Measurements from ENCODE around the gene CUX1. TPM values are rescaled to one million over a fixed set of nuclear protein-coding genes. Genes with fewer than 3 reads are reported as not detected.
A peak's percentile ranks its signal among the peaks of the same experiment; 100 is the strongest.

CUX1 gene
- total and polyA plus RNA-seq, 2 of the 13 experiments (the other 11 are each of a cell fraction or from before 2014, with no cell fraction given): 13.7 to 14.9 TPM

DNA sequence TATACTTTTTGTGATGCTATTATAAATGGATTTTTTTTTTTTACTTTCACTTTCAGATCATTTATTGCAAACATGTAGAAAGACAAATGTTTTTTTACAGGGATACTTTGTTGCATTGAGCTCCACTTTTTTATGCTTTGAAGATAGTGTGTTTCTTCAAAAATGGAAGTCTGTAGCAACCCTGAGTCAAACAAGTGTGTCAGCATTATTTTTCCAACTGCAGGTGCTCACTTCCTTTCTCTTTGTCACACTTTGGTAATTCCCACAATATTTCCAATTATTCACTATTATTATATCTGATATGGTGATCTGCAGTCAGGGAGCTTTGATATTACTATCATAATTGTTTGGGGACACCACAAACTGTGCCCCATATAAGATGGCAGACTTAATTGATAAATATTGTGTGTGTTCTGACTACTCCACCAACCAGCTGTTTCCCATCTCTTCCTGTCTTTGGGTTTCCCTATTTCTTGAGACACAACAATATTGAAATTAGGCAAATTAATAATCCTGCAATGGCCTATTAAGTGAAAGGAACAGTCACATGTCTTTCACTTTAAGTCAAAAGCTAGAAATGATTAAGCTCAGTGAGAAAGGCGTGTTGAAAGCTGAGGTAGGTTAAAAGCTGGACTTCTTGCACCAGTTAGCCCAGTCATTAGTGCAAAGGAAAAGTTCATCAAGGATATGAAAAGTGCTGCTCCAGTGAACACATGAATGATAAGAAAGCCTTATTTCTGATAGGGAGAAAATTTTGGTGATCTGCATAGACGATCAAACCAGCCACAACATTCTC is 238.0 kb downstream of the CUX1 start:
- no peak overlapping the region for H2AFZ ChIP-seq (ENCODE audit: low read length)
- H3K9ac ChIP-seq (ENCODE audit: insufficient read depth, low read depth, low read length): no peak overlapping the region
- H3K4me1 ChIP-seq (ENCODE audit: insufficient read depth, low read length): no peaks in the 10 kb centered on the region
- no peak for FAIRE-seq
- CTCF ChIA-PET (ENCODE audit: low intra/inter-chr PET ratio, low total read pairs): no interaction called here
- DNase-seq (ENCODE audit: low spot score): no peak
- H3K27me3 ChIP-seq (ENCODE audit: control insufficient read depth in 1 of 2, insufficient read depth in 2 of 2, low read length in 2 of 2): no peaks in the 10 kb centered on the region
- H4K20me1 ChIP-seq (ENCODE audit: insufficient read depth, low read length): no peaks in the 10 kb centered on the region
- no peak overlapping the region for H3K4me2 ChIP-seq (ENCODE audit: low read depth, low read length)
- no peaks in the 10 kb centered on the region for H3K36me3 ChIP-seq (replicated peaks in 1 of 2; ENCODE audit: control insufficient read depth in 1 of 2, insufficient read depth in 2 of 2, low read length in 2 of 2)
- no peak for TF ChIP-seq ZFP62 (CRISPR knock-in tag; IDR thresholded peaks at IDR 0.05)
- TF ChIP-seq, protein P1, sequence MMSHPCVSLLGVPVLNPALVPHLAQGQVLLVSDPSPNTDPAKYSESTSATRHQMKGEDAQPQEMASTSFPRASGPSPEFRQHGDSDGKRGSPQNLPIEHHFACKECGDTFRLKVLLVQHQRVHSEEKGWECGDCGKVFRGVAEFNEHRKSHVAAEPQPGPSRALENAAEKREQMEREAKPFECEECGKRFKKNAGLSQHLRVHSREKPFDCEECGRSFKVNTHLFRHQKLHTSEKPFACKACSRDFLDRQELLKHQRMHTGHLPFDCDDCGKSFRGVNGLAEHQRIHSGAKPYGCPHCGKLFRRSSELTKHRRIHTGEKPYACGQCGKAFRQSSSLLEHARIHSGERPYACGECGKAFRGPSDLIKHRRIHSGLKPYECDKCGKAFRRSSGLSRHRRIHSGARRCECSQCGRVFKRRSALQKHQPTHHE (CRISPR knock-in tag; IDR thresholded peaks at IDR 0.05; ENCODE audit: borderline replicate concordance): no peak
- peak; percentile 53 for TF ChIP-seq MAFF (IDR thresholded peaks at IDR 0.05; ENCODE audit: low read depth, low read length)
- TF ChIP-seq MAFK (conservative IDR thresholded peaks at IDR 0.05 in 1 of 2, IDR thresholded peaks at IDR 0.05 in 1 of 2; ENCODE audit: low read length in 2 of 2): peak; percentile 30 to 56; a peak in 3 of 4 replicates
- no peak for TF ChIP-seq ZFP37 (CRISPR knock-in tag; IDR thresholded peaks at IDR 0.05; ENCODE audit: borderline replicate concordance)
- intact Hi-C loops (cut with micrococcal nuclease; ENCODE audit: unreplicated experiment) (no loop called here), in situ Hi-C loops (cut with HindIII; ENCODE audit: extremely low pct_ligation_motif_present, low pct_unique_long_range_greater_than_20kb) (no loop called here)
- no TSS peak for BruUV-seq (replicated peaks)
- H3K4me3 ChIP-seq (replicated peaks in 1 of 3; ENCODE audit: insufficient read depth in 1 of 3, low read depth in 2 of 3, low read length in 3 of 3): no peak overlapping the region
- POLR2A ChIA-PET: no interaction called here
- no peak for ATAC-seq
- WGBS (ENCODE audit: low lambda C conversion rate): 96% methylated on average over 2 of the region's 2 CpGs
- no peaks in the 10 kb centered on the region for H3K79me2 ChIP-seq (ENCODE audit: insufficient read depth, low read length)
- no peak overlapping the region for H3K27ac ChIP-seq (ENCODE audit: extremely low read length, insufficient read depth, low read length)
- H3K9me3 ChIP-seq (ENCODE audit: low read length): peaks cover 13% of the 10 kb centered on the region

DNA sequence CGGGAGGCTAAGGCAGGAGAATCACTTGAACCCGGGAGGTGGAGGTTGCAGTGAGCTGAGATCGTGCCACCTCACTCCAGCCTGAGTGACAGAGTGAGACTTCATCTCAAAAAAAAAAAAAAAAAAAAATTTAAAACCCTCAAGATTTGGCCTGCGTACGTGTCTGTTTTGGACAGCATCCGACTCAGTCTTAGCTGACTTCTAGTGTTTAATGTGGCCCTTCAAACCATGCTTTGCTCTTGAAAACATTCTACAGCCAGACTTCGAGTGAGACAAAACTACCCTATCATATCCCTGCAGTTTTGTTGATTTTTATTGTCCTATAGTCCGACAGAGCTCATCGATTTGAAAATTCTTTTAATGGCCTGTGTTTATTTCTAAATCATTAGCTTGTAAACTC is 242.1 kb downstream of the CUX1 start:
- Histone ChIP-seq H3K9me3 (ENCODE audit: low read length) (peaks cover 2% of the 10 kb centered on the region; the same call in 1 of the 2 replicates), H2AFZ (ENCODE audit: low read length) (no peak overlapping the region), H3K27me3 (ENCODE audit: control insufficient read depth in 1 of 2, insufficient read depth in 2 of 2, low read length in 2 of 2) (no peaks in the 10 kb centered on the region), H3K79me2 (ENCODE audit: insufficient read depth, low read length) (no peaks in the 10 kb centered on the region), H4K20me1 (ENCODE audit: insufficient read depth, low read length) (no peaks in the 10 kb centered on the region), H3K4me2 (ENCODE audit: low read depth, low read length) (no peak overlapping the region), H3K4me1 (ENCODE audit: insufficient read depth, low read length) (peaks cover 6% of the 10 kb centered on the region; the same call in 1 of the 2 replicates), H3K36me3 (replicated peaks in 1 of 2; ENCODE audit: control insufficient read depth in 1 of 2, insufficient read depth in 2 of 2, low read length in 2 of 2) (no peaks in the 10 kb centered on the region), H3K27ac (ENCODE audit: extremely low read length, insufficient read depth, low read length) (no peak overlapping the region), H3K9ac (ENCODE audit: insufficient read depth, low read depth, low read length) (no peak overlapping the region), H3K4me3 (replicated peaks in 1 of 3; ENCODE audit: insufficient read depth in 1 of 3, low read depth in 2 of 3, low read length in 3 of 3) (no peak overlapping the region)
- ATAC-seq: no peak
- ChIA-PET CTCF (ENCODE audit: low intra/inter-chr PET ratio, low total read pairs) (no interaction called here), POLR2A (interaction anchor here (0.7 kb wide), 1 partner anchor 78 kb away, joined by 5 read pairs; no protein-coding TSS in a partner anchor)
- WGBS (ENCODE audit: low lambda C conversion rate): 97% methylated on average over 9 of the region's 9 CpGs
- no peak for DNase-seq (ENCODE audit: low spot score)
- intact Hi-C loops (cut with micrococcal nuclease; ENCODE audit: unreplicated experiment): no loop called here
- no peak for FAIRE-seq
- in situ Hi-C loops (cut with HindIII; ENCODE audit: extremely low pct_ligation_motif_present, low pct_unique_long_range_greater_than_20kb): no loop called here
- BruUV-seq (replicated peaks): no TSS peak
- TF ChIP-seq PHF21A (CRISPR knock-in tag; IDR thresholded peaks at IDR 0.05): no peak
- TF ChIP-seq, protein P2, sequence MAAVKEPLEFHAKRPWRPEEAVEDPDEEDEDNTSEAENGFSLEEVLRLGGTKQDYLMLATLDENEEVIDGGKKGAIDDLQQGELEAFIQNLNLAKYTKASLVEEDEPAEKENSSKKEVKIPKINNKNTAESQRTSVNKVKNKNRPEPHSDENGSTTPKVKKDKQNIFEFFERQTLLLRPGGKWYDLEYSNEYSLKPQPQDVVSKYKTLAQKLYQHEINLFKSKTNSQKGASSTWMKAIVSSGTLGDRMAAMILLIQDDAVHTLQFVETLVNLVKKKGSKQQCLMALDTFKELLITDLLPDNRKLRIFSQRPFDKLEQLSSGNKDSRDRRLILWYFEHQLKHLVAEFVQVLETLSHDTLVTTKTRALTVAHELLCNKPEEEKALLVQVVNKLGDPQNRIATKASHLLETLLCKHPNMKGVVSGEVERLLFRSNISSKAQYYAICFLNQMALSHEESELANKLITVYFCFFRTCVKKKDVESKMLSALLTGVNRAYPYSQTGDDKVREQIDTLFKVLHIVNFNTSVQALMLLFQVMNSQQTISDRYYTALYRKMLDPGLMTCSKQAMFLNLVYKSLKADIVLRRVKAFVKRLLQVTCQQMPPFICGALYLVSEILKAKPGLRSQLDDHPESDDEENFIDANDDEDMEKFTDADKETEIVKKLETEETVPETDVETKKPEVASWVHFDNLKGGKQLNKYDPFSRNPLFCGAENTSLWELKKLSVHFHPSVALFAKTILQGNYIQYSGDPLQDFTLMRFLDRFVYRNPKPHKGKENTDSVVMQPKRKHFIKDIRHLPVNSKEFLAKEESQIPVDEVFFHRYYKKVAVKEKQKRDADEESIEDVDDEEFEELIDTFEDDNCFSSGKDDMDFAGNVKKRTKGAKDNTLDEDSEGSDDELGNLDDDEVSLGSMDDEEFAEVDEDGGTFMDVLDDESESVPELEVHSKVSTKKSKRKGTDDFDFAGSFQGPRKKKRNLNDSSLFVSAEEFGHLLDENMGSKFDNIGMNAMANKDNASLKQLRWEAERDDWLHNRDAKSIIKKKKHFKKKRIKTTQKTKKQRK (IDR thresholded peaks at IDR 0.05; ENCODE audit: low read length): no peak
- TF ChIP-seq, protein P3, sequence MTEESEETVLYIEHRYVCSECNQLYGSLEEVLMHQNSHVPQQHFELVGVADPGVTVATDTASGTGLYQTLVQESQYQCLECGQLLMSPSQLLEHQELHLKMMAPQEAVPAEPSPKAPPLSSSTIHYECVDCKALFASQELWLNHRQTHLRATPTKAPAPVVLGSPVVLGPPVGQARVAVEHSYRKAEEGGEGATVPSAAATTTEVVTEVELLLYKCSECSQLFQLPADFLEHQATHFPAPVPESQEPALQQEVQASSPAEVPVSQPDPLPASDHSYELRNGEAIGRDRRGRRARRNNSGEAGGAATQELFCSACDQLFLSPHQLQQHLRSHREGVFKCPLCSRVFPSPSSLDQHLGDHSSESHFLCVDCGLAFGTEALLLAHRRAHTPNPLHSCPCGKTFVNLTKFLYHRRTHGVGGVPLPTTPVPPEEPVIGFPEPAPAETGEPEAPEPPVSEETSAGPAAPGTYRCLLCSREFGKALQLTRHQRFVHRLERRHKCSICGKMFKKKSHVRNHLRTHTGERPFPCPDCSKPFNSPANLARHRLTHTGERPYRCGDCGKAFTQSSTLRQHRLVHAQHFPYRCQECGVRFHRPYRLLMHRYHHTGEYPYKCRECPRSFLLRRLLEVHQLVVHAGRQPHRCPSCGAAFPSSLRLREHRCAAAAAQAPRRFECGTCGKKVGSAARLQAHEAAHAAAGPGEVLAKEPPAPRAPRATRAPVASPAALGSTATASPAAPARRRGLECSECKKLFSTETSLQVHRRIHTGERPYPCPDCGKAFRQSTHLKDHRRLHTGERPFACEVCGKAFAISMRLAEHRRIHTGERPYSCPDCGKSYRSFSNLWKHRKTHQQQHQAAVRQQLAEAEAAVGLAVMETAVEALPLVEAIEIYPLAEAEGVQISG (CRISPR knock-in tag; IDR thresholded peaks at IDR 0.05): no peak
